HG03196 (cell line): ENCODE data around the gene PEX26.
A peak's percentile ranks its signal among the peaks of the same experiment; 100 is the strongest.
"Not testable (repeated sequence)": the region's sequence is repeated elsewhere in the genome, so short reads cannot be mapped to it uniquely, and the experiment has no call there.

Experiments
- ATAC-seq: cut with Tn5 transposase; IDR thresholded peaks from one replicate; pipeline ENCODE4 v1.9.1; 2021; ENCODE audit not compliant: unreplicated experiment

PEX26 gene

DNA sequence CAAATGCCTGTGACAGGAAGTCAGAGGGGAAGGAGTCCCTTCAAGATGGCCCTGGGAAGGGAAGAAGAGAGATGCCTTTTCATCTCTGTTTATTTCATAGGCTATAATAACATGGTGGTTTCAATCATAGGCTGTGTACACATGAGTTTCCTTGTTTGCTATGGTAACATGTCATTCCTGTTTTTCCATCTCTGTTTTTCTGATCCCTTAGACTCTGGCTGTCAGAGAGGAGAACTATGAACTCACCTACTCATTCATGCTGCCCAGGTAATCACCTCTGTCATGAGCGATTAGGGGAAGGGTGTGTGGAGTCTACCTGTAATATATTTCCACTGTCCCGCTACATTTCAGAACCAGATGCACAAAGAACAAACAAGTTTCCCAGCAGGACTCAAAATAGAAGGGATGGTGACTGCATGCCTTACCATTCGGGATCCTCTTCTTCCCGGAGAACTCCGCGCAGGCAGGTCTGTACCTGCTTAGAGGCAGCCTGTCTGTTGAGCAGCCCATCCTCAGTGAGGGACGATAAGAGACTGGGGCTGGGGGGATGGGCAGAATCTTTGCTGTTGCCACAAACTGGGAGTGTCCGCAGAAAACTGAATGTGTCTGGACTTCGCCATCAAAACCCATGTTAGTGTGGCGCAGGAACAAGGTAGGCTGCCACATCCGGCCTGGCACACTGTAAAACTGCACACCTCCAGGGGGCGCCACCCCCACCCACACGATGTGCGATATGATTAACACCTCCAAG is 7.1 kb upstream of the PEX26 start:
- ATAC-seq = no peak

DNA sequence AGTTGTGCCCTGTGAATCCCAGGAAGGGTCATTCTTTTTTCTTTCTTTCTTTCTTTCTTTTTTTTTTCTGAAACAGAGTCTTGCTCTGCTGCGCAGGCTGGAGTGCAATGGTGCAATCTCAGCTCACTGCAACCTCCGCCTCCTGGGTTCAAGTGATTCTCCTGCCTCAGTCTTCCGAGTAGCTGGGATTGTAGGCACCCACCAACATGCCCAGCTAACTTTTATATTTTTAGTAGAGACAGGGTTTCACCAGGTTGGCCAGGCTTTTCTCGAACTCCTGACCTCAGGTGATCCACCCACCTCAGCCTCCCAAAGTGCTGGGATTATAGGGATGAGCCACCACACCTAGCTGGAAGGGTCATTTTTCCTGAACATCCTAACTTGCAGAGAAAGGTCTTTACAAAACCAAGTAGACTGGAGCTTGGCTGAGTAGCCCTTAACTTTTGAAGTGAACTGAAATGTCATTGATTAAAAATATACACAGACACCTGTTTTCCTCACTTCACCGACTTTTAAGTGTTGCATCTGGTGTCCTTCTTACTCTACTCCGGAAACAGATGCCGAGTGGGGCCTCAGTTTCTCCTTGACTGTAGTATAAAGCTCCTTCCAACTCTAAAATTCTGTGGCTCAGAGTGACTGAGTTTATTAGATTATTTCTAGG is 6.4 kb upstream of the PEX26 start:
- not testable (repeated sequence) for ATAC-seq

DNA sequence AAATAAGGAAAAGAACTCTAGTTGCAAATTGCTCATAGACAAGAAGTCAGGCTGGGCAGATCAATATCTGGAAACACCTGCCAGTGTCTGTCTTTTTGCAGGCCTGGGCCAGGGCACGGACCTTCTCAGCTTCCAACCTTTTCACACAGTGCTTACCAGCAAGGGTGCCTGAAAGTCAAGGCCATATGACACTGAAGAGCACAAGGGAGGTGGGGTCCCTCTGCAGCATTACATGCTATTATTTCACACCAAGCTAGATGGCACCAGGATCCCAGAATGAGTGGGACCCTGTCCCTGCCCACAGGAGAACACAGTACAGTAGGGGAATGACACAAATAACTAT is 5.9 kb upstream of the PEX26 start:
- ATAC-seq = no peak

DNA sequence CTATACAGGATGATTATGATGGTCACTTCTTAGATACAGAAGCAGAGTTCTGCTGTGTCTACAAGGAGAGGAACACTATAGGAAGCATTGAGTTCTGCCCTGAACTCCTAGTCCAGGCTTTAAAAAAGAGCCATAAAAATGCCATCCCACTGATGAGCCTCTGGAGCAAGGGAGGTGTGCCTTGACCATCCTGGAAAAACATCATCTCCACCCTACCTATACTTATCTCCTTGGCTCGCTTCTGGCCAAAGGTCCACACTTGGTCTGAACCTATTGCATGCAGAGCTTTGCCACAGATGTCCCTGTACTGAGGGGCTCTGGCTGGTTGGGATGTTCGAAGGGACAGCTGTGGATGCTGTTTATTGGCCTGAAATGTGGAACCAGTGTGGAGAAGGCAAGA is 4.3 kb upstream of the PEX26 start:
- ATAC-seq = no peak

DNA sequence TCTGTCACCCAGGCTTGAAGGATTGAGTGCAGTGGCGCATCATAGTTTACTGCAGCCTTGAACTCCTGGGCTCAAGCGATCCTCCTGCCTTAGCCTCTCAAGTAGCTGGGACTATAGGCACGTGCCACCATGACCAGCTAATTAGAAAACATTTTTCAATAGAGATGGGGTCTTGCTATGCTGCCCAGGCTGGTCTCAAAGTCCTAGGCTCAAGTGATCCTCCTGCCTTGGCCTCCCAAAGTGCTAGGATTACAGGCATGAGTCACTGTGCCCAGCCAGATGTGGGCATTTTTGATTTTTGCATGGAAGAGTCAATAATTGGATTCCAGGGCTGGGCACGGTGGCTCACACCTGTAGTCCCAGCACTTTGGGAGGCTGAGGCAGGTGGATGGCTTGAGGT is 3.9 kb upstream of the PEX26 start:
- not testable (repeated sequence) for ATAC-seq

DNA sequence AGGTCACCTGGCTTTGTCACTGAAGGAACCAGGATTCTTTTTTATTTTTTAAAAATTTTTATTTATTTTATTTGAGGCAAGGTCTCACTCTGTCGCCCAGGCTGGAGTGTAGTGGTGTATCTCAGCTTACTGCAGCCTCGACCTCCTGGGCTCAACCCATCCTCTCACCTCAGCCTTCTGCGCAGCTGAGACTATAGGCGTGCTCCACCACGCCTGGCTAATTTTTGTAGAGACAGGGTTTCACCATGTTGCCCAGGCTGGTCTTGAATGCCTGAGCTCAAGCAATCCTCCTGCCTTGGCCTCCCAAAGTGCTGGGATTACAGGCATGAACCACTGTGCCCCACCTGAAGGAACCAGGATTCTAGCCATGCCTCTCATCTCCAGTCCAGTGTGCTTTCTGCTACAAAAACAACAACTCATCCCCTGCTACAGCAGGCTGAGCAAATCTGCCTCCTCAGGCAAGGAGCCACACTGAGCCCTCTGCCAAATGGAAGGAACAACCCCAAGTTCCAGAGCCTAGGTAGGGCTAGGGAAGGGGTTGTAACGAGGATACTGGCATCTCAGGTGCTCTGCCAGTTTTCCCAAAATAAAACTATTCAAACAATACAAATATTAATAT is 2.6 kb upstream of the PEX26 start:
- no peak for ATAC-seq

DNA sequence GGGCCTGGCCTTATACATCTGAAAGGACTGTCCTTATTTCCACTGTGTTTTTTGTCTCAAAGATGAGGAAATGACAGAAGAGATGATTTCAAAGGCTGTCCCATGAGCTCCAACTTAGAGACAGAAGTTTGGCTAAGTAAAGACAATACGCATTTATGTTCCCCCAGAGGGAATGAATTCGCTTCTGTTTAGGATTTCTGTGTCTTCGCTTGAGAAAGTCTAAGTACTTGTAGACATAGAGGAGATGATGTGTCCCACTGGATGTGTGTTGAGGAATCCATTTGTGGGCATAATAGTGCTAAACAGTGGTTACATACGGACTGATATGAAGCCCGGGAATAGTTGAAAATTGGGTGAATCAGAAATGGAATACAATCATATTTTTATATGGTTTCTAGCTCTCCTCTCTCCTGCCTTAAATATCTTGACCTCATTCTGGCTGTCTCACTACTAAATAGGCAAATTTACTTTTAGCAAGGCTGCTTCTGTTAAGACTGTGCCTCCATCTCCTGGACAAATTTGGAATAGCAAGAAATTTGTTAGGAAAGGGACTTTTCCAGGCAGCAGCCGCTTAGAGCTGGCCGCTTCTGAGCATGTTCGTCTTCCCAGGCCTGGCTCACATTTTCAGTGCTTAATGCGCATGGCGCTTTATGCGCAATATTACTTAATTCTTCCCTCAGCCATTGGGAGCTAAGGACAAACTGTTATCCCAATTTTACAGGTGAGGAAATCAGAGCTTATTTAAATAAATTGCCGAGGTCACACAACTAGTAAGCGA is 1.9 kb upstream of the PEX26 start:
- ATAC-seq = no peak

DNA sequence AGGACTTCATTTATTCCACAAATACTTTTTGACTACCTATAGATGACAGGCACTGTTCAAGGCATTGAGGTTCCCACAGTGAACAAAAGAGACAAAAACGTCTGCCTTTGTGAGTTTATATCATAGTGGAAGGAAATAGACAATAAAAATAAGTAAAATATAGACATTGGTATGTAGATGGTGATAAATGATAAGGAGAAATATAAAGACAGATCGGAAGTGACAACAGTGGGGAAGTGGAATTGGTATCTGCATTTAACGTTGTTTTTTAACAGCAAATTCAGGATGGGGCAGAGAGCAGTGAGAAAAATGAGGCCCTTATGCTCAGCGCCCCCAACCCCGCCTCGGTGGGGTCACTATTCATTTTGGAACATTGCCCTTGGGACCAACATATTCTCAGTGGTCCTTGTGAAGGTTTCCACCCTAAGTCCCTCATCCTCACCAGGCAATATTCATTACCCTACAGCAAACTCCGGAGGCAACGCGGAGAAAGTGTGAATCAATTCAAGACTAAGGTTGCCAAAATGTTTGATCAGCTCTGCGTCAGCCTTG is 627 bp upstream of the PEX26 start:
- ATAC-seq = no peak

DNA sequence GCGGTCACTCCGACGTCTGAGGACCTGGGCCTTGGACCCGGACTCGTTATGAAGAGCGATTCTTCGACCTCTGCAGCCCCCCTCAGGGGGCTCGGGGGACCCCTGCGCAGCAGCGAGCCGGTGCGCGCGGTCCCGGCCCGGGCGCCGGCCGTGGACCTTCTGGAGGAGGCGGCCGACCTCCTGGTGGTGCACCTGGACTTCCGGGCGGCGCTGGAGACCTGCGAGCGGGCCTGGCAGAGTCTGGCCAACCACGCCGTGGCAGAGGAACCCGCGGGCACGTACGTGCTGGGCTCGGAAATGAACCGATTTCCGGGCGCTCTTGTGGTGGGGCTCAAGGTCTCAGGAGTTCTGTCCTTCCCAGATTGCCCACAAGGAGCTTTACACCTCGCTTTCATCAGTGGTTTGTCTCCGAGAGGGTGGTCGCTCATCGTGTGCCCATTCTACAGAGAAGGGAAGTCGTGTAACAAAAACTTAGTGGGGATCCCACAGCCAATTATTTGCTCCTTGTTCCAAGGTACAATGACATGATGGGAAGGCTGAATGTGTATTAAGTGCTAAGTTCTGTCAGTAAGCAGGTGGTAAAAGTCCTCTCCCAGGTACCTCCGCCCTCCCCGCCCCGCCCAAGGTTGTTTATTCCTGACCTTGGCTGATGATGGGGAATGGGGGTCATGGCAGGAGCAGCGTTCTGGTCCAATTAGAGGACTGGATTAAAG is 695 bp downstream of the PEX26 start:
- ATAC-seq = peak; percentile 5

DNA sequence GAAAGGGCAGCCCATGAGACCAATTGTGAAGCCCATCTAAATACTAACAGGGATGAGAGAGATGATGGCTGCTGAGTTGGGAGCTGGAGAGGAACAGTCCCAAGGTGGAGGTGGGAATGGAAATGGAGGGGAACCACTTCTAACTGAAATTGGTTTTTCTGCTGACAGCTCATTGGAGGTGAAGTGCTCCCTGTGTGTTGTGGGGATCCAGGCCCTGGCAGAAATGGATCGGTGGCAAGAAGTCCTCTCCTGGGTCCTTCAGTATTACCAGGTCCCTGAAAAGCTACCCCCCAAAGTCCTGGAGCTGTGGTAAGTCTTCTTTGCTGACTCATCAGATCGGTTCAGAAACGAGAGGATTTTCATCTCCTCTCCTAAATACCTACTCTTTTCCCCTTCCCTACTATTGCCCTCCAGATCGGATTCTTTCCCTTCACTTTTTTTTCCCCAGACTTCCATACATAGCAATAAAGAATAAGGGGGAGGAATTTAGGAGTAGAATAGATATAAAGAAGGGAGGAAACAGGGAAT is 2.0 kb downstream of the PEX26 start:
- no peak for ATAC-seq

DNA sequence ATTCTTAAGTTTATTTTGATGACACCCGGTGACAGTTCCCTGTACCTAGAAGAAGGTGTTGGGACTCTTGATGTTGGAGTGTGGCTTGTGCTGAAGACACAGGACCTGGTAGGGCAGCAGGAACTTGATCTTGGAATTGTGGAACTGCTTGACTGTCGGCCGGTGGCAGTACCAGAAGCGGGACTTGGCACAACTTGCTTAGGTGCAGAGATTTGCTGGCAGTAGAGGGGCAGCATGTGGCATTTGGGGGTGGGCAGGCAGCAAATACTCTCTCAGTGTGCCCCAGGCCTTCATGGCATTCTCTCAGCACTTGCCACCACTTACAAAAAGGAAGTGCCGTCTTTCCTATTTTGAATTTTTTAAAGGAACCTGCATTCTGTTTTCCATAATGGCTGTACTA is 3.6 kb downstream of the PEX26 start:
- ATAC-seq = no peak

DNA sequence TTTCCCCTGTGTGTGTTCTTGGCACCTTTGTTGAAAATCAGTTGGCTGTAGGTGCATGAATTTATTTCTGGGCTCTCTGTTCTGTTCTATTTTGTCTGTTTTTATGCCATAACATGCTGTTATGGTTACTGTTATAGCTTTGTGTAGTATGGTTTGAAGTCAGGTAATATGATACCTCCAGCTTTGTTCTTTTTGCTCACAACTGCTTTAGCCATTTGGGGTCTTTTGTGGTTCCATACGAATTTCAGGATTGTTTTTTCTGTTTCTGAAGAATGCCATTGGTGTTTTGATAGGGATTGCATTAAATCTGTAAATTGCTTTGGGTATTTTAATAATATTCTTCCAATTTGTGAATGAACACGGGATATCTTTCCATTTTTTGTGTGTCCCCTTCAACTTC is 4.7 kb downstream of the PEX26 start:
- no peak for ATAC-seq

DNA sequence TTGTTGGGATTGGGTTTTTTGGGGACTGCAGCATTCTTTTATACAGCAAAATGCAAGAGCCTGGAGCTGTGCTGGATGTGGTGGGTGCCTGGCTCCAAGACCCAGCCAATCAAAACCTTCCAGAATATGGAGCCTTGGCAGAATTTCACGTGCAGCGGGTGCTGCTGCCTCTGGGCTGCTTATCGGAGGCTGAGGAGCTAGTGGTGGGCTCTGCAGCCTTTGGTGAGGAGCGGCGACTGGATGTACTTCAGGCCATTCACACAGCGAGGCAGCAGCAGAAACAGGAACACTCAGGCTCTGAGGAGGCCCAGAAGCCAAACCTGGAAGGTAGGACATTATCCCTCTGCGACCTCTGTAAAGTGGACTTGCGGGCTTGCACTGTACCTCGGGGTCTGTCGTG is 5.6 kb downstream of the PEX26 start:
- ATAC-seq = no peak

DNA sequence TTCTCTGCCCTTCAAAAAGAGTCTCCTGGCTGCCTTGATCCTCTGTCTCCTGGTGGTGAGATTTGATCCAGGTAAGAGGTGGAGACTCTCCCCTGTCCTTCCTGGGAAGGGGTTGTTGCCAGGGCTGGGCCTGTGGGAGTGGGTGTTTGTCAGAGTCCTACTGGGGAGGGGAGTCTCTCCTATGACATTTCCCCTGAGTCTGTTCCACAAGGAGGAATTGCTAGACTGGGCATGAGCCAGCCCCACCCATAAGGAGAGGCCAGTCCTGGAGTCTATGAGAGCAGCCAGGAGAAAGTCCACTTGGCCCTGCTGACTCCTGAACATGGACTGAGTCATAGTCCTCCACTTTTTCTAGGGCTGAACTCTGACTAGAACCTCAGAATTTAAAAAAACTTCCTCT is 7.4 kb downstream of the PEX26 start:
- ATAC-seq = no peak

DNA sequence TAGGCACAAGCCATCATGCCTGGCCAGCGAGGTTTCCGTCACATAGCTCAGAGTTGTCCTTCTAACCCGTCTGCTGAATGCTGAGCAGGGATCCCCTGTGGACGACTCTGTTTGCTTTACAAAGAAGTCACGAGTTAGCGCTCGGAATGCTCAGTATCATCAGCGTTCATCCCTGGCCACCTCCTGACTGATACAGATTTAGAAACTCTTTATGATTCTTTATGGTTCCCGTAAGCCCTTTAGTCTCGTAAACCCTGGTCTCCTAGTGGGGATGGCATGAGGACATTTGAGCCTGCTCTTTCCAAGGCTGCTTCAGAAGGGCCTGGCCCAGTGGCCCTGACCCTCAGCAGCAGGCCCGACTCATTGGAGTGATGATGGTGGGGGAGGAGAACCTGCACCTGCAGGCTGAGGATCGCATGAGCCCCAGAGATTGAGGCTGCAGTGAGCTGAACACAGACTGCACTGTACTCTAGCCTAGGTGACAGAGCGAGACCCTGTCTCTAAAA is 9.6 kb downstream of the PEX26 start:
- ATAC-seq = no peak

DNA sequence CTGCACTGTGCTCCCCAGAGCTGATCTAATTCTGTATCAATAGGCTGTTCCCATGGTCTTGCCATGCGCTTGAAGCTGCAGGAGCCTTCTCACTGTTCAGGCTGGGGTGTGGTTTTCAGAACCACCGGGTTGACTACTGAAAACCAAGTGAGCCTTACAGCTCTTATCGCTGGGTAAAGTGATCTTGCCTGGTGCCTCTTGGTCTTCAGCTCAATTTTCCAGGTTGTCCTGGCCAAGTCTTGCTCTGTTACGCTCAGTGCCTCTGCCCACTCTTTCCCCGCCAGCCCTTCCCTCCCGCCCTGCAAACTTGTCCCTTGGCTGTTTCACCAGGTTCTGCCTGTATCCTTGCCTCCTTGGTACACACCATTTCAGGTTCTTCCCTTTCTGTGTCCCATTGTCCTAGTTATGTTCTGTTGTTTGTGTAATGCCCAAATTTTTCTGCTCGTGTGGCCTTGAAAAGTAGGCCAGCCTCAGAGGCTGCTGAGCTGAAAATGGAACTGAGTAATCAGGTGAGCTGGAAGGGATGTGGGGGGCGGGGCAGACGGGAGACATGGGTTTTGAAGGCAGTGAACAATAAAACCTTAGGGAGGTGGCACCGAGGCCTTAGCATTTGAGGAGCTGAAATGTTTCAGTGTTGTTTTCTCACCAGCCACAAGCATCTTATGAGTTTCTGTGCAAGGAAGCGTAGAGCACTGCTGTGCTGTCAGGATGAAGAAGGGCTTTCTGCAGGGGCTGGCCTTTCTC is 11.2 kb downstream of the PEX26 start:
- no peak for ATAC-seq

DNA sequence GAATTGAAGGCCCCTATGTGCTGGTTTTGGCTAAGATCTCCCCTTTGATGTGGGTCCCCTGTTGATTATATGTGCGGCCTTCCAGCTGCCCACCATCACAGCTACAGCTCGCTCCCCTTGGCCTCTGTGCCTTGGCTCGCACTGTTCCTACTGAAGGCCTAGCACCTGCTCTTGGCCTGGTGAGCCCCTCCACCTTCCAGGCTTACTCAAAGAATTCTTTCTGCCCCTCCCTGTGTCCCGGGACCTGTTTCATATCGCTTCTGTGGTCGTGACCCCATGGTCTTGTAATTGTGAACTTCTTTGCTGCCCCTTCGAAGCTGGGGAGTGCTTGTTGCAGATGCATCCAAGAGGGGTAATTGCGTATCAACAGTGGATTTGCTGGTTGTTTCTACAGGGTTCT is 12.5 kb downstream of the PEX26 start:
- no peak for ATAC-seq

DNA sequence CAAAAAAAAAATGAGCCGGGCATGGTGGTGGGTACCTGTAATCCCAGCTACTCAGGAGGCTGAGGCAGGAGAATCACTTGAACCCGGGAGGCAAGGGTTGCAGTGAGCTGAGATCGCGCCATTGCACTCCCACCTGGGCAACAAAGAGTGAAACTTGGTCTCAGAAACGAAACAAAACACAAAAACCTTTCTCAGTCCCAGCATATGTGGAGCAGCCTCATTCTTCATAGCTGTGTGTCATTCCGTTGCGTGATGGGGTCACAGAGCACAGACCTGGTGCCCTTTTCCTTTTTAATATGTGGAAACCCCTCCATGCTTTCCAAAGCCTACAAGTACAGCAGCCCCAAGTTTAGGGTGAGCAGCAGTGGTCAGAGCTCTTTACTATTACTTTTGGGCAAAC is 13.7 kb downstream of the PEX26 start:
- no peak for ATAC-seq

DNA sequence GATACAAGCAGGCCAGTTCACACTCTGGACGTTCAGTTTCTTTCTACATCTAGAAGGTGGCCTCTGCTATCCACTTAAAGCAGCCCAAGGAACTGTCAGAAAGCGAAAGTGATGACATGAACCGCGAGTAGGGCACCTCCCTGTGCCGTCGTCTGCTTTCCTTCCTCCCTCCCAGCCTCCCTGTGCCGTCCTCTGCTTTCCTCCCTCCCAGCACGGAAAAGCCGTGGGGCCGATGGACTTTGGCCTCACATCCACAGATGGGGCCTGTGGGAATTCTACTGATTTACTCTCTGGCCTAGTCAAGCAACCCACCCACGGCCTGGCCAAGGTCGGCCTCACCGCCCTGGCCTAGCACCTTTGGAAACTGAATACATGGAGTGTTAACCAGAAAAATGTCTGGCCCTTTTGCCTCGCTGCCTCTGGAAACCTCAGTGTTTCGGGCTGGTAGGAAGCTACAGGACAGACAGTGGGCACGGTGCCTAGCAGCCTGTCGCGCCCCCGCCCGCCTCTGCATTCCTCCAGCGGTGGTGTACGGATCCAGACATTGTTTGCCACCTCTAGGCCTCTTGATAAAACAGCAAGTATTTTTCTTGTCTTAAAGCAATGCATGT is 14.2 kb downstream of the PEX26 start:
- no peak for ATAC-seq
